Right atrium auricular region (tissue), 2 donors: ENCODE measurements around the gene CSE1L. TPM values are rescaled to one million over a fixed set of nuclear protein-coding genes. Genes with fewer than 3 reads are reported as not detected.
A peak's percentile ranks its signal among the peaks of the same experiment; 100 is the strongest.

Source experiments
- DNase-seq: peaks from one replicate; pipeline ENCODE4 v3.0.0-alpha.2; 2019; ENCODE audit warnings: low spot score
- H3K27ac ChIP-seq, 2 donors: fragments of 200-600 bp; sonication (generic); 1 replicate in 1 of 2; 2 replicates in 1 of 2; pipeline ENCODE4 v1.5.1; 2016 to 2019
- H3K27me3 ChIP-seq, 2 donors: fragments of 200-600 bp; sonication (generic); one replicate each; pipeline versions ENCODE4 v1.5.1 to v1.6.0; 2017 to 2019
- H3K36me3 ChIP-seq: fragments of 200-600 bp; sonication (generic); one replicate; pipeline ENCODE4 v1.5.1; 2016
- H3K4me1 ChIP-seq, 2 donors: fragments of 200-600 bp; sonication (generic); one replicate each; pipeline versions ENCODE4 v1.5.1 to v1.6.0; 2017 to 2019
- H3K4me3 ChIP-seq, 2 donors: fragments of 200-600 bp; sonication (generic); 1 replicate in 1 of 2; 2 replicates in 1 of 2; pipeline ENCODE4 v1.5.1; 2017 to 2019; ENCODE audit warnings: mild to moderate bottlenecking in 1 of 2, moderate library complexity in 1 of 2
- H3K9me3 ChIP-seq, 2 donors: fragments of 200-600 bp; sonication (generic); one replicate each; pipeline ENCODE4 v1.5.1; 2019
- total RNA-seq, 2 donors: library from RNA; depleted of rRNA; stranded (reverse); fragments of >200 nt; gene quantifications; one replicate each; pipeline ENCODE4 v1.1.0, GENCODE V29; 2016
- TF ChIP-seq, protein P1 (sequence below), 2 donors: fragments of 200-600 bp; sonication (generic); IDR thresholded peaks; one replicate each; pipeline ENCODE4 v1.5.1; 2019; ENCODE audit warnings: antibody characterized with exemption in 2 of 2

The CSE1L gene
- total RNA-seq, result 10 to 100 TPM; 27.0 to 32.0 TPM

DNA sequence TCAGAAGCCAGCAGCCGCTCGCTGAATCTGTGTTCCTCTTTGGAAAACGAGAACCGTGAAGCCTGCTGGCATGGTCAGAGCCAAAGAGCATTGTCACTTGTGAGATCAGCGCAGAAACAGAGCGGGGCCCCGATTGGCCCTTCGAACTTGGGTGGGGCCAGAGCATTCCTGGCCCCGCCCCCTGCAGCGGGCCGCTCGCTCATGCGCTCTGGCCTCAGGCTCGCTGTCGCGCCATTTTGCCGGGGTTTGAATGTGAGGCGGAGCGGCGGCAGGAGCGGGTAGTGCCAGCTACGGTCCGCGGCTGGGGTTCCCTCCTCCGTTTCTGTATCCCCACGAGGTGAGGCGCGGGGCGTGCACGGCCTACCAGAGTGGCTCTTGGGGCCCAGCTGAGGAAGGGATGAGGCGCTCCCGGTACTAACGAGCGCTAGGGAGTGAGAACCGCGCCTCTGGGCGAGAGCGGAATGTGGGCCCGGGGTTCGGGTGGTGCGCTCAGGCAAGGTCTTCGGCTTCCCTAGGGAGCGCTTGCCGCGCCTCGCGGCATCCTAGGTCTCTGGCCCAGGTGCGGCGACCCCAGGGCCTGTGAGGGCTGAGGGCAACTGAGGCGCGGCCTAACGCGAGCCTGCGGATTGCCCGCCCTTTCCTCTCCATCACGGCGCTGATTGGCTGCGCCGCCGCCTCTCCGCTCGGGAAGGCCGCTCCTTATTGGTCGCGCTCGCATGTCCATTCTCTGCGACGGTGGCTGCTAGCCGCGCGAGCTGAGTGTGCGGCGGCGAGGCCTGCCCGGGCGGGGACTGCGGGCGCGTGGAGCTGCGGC is at the start of gene CSE1L:
Gene CSE1L (plus strand): TSS at position 226 of the 814 bp plus-strand sequence. CDS start 12,152 bp downstream, outside the sequence.
- DNase-seq, result peak; percentile 98
- H3K27ac ChIP-seq, result peak within 1 kb of the TSS; percentile 96
- H3K27me3 ChIP-seq, result no peaks in the 10 kb centered on the region
- H3K36me3 ChIP-seq, result no peaks in the 10 kb centered on the region
- peak within 1 kb of the TSS; percentile 90 to 94 for H3K4me3 ChIP-seq
- peaks cover 0 to 20% of the 10 kb centered on the region in 2 donors for H3K4me1 ChIP-seq
- TF ChIP-seq, protein P1, sequence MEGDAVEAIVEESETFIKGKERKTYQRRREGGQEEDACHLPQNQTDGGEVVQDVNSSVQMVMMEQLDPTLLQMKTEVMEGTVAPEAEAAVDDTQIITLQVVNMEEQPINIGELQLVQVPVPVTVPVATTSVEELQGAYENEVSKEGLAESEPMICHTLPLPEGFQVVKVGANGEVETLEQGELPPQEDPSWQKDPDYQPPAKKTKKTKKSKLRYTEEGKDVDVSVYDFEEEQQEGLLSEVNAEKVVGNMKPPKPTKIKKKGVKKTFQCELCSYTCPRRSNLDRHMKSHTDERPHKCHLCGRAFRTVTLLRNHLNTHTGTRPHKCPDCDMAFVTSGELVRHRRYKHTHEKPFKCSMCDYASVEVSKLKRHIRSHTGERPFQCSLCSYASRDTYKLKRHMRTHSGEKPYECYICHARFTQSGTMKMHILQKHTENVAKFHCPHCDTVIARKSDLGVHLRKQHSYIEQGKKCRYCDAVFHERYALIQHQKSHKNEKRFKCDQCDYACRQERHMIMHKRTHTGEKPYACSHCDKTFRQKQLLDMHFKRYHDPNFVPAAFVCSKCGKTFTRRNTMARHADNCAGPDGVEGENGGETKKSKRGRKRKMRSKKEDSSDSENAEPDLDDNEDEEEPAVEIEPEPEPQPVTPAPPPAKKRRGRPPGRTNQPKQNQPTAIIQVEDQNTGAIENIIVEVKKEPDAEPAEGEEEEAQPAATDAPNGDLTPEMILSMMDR (IDR thresholded peaks at IDR 0.05), result no peak
- H3K9me3 ChIP-seq, result no peaks in the 10 kb centered on the region

- H3K36me3 ChIP-seq, result peaks cover 81% of the 10 kb centered on the region
- H3K4me1 ChIP-seq, result no peaks in the 10 kb centered on the region
- H3K27ac ChIP-seq, result no peak overlapping the region
- no peak for DNase-seq
- H3K4me3 ChIP-seq, result no peak overlapping the region
- H3K9me3 ChIP-seq, result no peaks in the 10 kb centered on the region
- TF ChIP-seq, protein P1 (IDR thresholded peaks at IDR 0.05), result no peak
- no peaks in the 10 kb centered on the region for H3K27me3 ChIP-seq
Measured at GRCh38 chr20:48999890-49000870, 45.9 kb upstream of the CSE1L start.

- TF ChIP-seq, protein P1 (IDR thresholded peaks at IDR 0.05), result no peak
- Histone ChIP-seq H3K4me1 (no peaks in the 10 kb centered on the region), H3K9me3 (no peaks in the 10 kb centered on the region), H3K4me3 (no peak overlapping the region), H3K27me3 (no peaks in the 10 kb centered on the region), H3K27ac (no peak overlapping the region), H3K36me3 (peaks cover 84% of the 10 kb centered on the region)
- peak; percentile 11 for DNase-seq
Measured at GRCh38 chr20:49001741-49002140, 44.4 kb upstream of the CSE1L start.

GRCh38 chr20:49006446-49006980 is 39.6 kb upstream of the CSE1L start:
- no peaks in the 10 kb centered on the region for H3K9me3 ChIP-seq
- no peaks in the 10 kb centered on the region for H3K27me3 ChIP-seq
- no peak overlapping the region for H3K4me3 ChIP-seq
- no peaks in the 10 kb centered on the region for H3K4me1 ChIP-seq
- H3K36me3 ChIP-seq, result peaks cover 75% of the 10 kb centered on the region
- TF ChIP-seq, protein P1 (IDR thresholded peaks at IDR 0.05), result no peak
- DNase-seq, result no peak
- H3K27ac ChIP-seq, result no peak overlapping the region

GRCh38 chr20:49009899-49010631 is 36.0 kb upstream of the CSE1L start:
- TF ChIP-seq, protein P1 (IDR thresholded peaks at IDR 0.05), result no peak
- no peak for DNase-seq
- Histone ChIP-seq H3K4me1 (no peaks in the 10 kb centered on the region), H3K27ac (no peak overlapping the region), H3K36me3 (peaks cover 85% of the 10 kb centered on the region), H3K9me3 (no peaks in the 10 kb centered on the region), H3K4me3 (no peak overlapping the region), H3K27me3 (no peaks in the 10 kb centered on the region)
